ENCODE measurements around the gene SMARCA4.

SMARCA4 gene

GRCh38 chr19:11105014-11105636 lies 144.3 kb downstream of the SMARCA4 start:
- Histone ChIP-seq H3K36me3 (ENCODE audit: insufficient read depth, insufficient read length, low read length) (peaks cover 91% of the 10 kb centered on the region), H3K9ac (ENCODE audit: insufficient read length, low read depth) (peak overlapping the region; percentile 21), H3K4me3 (ENCODE audit: insufficient read length, low read depth) (no peak overlapping the region), H3K4me1 (ENCODE audit: insufficient read depth, insufficient read length) (peaks cover 6% of the 10 kb centered on the region), H3K27me3 (ENCODE audit: insufficient read depth, insufficient read length) (no peaks in the 10 kb centered on the region), H3K9me3 (ENCODE audit: insufficient read depth, low read length) (no peaks in the 10 kb centered on the region)
- no peak for DNase-seq (ENCODE audit: low read depth, low spot score)
- no peak for TF ChIP-seq YY1 (IDR thresholded peaks at IDR 0.05; ENCODE audit: insufficient read depth, insufficient read length)
- TF ChIP-seq SUZ12 (IDR thresholded peaks at IDR 0.05; ENCODE audit: extremely low read depth, insufficient read depth, insufficient read length) = no peak
- TF ChIP-seq ZNF274 (IDR thresholded peaks at IDR 0.05; ENCODE audit: low read depth, low read length) = no peak

GRCh38 chr19:11106477-11106876 lies 145.6 kb downstream of the SMARCA4 start:
- peaks cover 93% of the 10 kb centered on the region for H3K36me3 ChIP-seq (ENCODE audit: insufficient read depth, insufficient read length, low read length)
- TF ChIP-seq SUZ12 (IDR thresholded peaks at IDR 0.05; ENCODE audit: extremely low read depth, insufficient read depth, insufficient read length) (no peak), ZNF274 (IDR thresholded peaks at IDR 0.05; ENCODE audit: low read depth, low read length) (no peak), YY1 (IDR thresholded peaks at IDR 0.05; ENCODE audit: insufficient read depth, insufficient read length) (no peak)

GRCh38 chr19:11108746-11109145 lies 147.9 kb downstream of the SMARCA4 start:
- Histone ChIP-seq H3K4me1 (ENCODE audit: insufficient read depth, insufficient read length) (peaks cover 18% of the 10 kb centered on the region), H3K27me3 (ENCODE audit: insufficient read depth, insufficient read length) (no peaks in the 10 kb centered on the region), H3K4me3 (ENCODE audit: insufficient read length, low read depth) (no peak overlapping the region), H3K9ac (ENCODE audit: insufficient read length, low read depth) (no peak overlapping the region), H3K9me3 (ENCODE audit: insufficient read depth, low read length) (no peaks in the 10 kb centered on the region), H3K36me3 (ENCODE audit: insufficient read depth, insufficient read length, low read length) (peaks cover 92% of the 10 kb centered on the region)
- DNase-seq (ENCODE audit: low read depth, low spot score) = no peak
- no peak for TF ChIP-seq YY1 (IDR thresholded peaks at IDR 0.05; ENCODE audit: insufficient read depth, insufficient read length)
- TF ChIP-seq SUZ12 (IDR thresholded peaks at IDR 0.05; ENCODE audit: extremely low read depth, insufficient read depth, insufficient read length) = no peak
- no peak for TF ChIP-seq ZNF274 (IDR thresholded peaks at IDR 0.05; ENCODE audit: low read depth, low read length)

More at GRCh38 chr19:11106477-11106876, 145.6 kb downstream of the SMARCA4 start:
- no peak for DNase-seq (ENCODE audit: low read depth, low spot score)
- H3K27me3 ChIP-seq (ENCODE audit: insufficient read depth, insufficient read length) = no peaks in the 10 kb centered on the region
- no peaks in the 10 kb centered on the region for H3K9me3 ChIP-seq (ENCODE audit: insufficient read depth, low read length)
- no peak overlapping the region for H3K4me3 ChIP-seq (ENCODE audit: insufficient read length, low read depth)
- H3K4me1 ChIP-seq (ENCODE audit: insufficient read depth, insufficient read length) = peaks cover 9% of the 10 kb centered on the region
- H3K9ac ChIP-seq (ENCODE audit: insufficient read length, low read depth) = no peak overlapping the region

- TF ChIP-seq YY1 (IDR thresholded peaks at IDR 0.05; ENCODE audit: insufficient read depth, insufficient read length) = no peak
- TF ChIP-seq SUZ12 (IDR thresholded peaks at IDR 0.05; ENCODE audit: extremely low read depth, insufficient read depth, insufficient read length) = no peak
- TF ChIP-seq ZNF274 (IDR thresholded peaks at IDR 0.05; ENCODE audit: low read depth, low read length) = no peak
- H3K27me3 ChIP-seq (ENCODE audit: insufficient read depth, insufficient read length) = no peaks in the 10 kb centered on the region
- H3K36me3 ChIP-seq (ENCODE audit: insufficient read depth, insufficient read length, low read length) = peaks cover 93% of the 10 kb centered on the region
- DNase-seq (ENCODE audit: low read depth, low spot score) = no peak
- H3K4me1 ChIP-seq (ENCODE audit: insufficient read depth, insufficient read length) = peaks cover 11% of the 10 kb centered on the region
- H3K9me3 ChIP-seq (ENCODE audit: insufficient read depth, low read length) = no peaks in the 10 kb centered on the region
- no peak overlapping the region for H3K9ac ChIP-seq (ENCODE audit: insufficient read length, low read depth)
- no peak overlapping the region for H3K4me3 ChIP-seq (ENCODE audit: insufficient read length, low read depth)
These were observed 150.4 kb downstream of the SMARCA4 start for GRCh38 chr19:11111117-11111770.

- DNase-seq (ENCODE audit: low read depth, low spot score) = no peak
- H3K4me1 ChIP-seq (ENCODE audit: insufficient read depth, insufficient read length) = peaks cover 13% of the 10 kb centered on the region
- H3K9me3 ChIP-seq (ENCODE audit: insufficient read depth, low read length) = no peaks in the 10 kb centered on the region
- peaks cover 93% of the 10 kb centered on the region for H3K36me3 ChIP-seq (ENCODE audit: insufficient read depth, insufficient read length, low read length)
- no peak overlapping the region for H3K4me3 ChIP-seq (ENCODE audit: insufficient read length, low read depth)
- no peaks in the 10 kb centered on the region for H3K27me3 ChIP-seq (ENCODE audit: insufficient read depth, insufficient read length)
- TF ChIP-seq ZNF274 (IDR thresholded peaks at IDR 0.05; ENCODE audit: low read depth, low read length) (no peak), YY1 (IDR thresholded peaks at IDR 0.05; ENCODE audit: insufficient read depth, insufficient read length) (no peak), SUZ12 (IDR thresholded peaks at IDR 0.05; ENCODE audit: extremely low read depth, insufficient read depth, insufficient read length) (no peak)
- H3K9ac ChIP-seq (ENCODE audit: insufficient read length, low read depth) = no peak overlapping the region
These were observed 150.9 kb downstream of the SMARCA4 start for GRCh38 chr19:11111771-11112144.

Data from NT2/D1 (cell line).